GM06990 (cell line): ENCODE measurements around the gene ZFP14.
"Not testable (repeated sequence)": the region's sequence is repeated elsewhere in the genome, so short reads cannot be mapped to it uniquely, and the experiment has no call there.

Source experiments
- DNase-seq: peaks from one replicate; pipeline ENCODE4 v3.0.0-alpha.2; 2011; ENCODE audit not compliant: insufficient read length; ENCODE audit errors: extremely low read depth
- H3K27me3 ChIP-seq: replicated peaks from 2 replicates; pipeline ENCODE4 v1.6.0; 2011; ENCODE audit warnings: low read length; ENCODE audit not compliant: control insufficient read depth, insufficient read depth
- H3K36me3 ChIP-seq: 2 replicates; pipeline ENCODE4 v1.5.1; 2011; ENCODE audit warnings: low read length; ENCODE audit not compliant: control insufficient read depth, insufficient read depth
- H3K4me3 ChIP-seq: replicated peaks from 2 replicates; pipeline ENCODE4 v1.5.1; 2011; ENCODE audit warnings: low read depth, mild to moderate bottlenecking, control low read depth, low read length
- CTCF ChIP-seq: IDR thresholded peaks from 2 replicates; pipeline ENCODE4 v1.5.1; 2011; ENCODE audit warnings: low read length, control low read depth, mild to moderate bottlenecking, inconsistent platforms; ENCODE audit not compliant: insufficient read depth, poor library complexity, severe bottlenecking

ZFP14 gene

GRCh38 chr19:36363845-36364244 is 15.2 kb downstream of the ZFP14 start:
- no peaks in the 10 kb centered on the region for H3K27me3 ChIP-seq
- peaks cover 10% of the 10 kb centered on the region for H3K36me3 ChIP-seq
- no peak for DNase-seq
- TF ChIP-seq CTCF = no peak
- H3K4me3 ChIP-seq = no peak overlapping the region

GRCh38 chr19:36340786-36341372 is 38.1 kb downstream of the ZFP14 start:
- no peak overlapping the region for H3K4me3 ChIP-seq
- no peak for TF ChIP-seq CTCF
- no peak for DNase-seq
- no peaks in the 10 kb centered on the region for H3K36me3 ChIP-seq
- no peaks in the 10 kb centered on the region for H3K27me3 ChIP-seq

- Histone ChIP-seq H3K36me3 (peaks cover 8% of the 10 kb centered on the region), H3K27me3 (no peaks in the 10 kb centered on the region), H3K4me3 (peak overlapping the region; percentile 85)
- TF ChIP-seq CTCF = no peak
- peak; percentile 87 for DNase-seq
Measured at GRCh38 chr19:36331353-36332228, 47.4 kb downstream of the ZFP14 start.

- no peak for DNase-seq
- Histone ChIP-seq H3K27me3 (no peaks in the 10 kb centered on the region), H3K4me3 (no peak overlapping the region), H3K36me3 (peaks cover 9% of the 10 kb centered on the region)
- TF ChIP-seq CTCF = no peak
Measured at GRCh38 chr19:36330216-36330615, 48.8 kb downstream of the ZFP14 start.

- DNase-seq, H3K36me3 ChIP-seq, H3K27me3 ChIP-seq, H3K4me3 ChIP-seq: not testable (repeated sequence)
Measured at GRCh38 chr19:36329534-36329933, 49.5 kb downstream of the ZFP14 start.

GRCh38 chr19:36326649-36327048 is 52.4 kb downstream of the ZFP14 start:
- H3K36me3 ChIP-seq, H3K4me3 ChIP-seq: not testable (repeated sequence)

GRCh38 chr19:36315164-36315563 is 63.8 kb downstream of the ZFP14 start:
- not testable (repeated sequence) for H3K4me3 ChIP-seq, H3K36me3 ChIP-seq, H3K27me3 ChIP-seq, DNase-seq

More at GRCh38 chr19:36326649-36327048, 52.4 kb downstream of the ZFP14 start:
- not testable (repeated sequence) for DNase-seq, H3K27me3 ChIP-seq

GRCh38 chr19:36314053-36314452 is 64.9 kb downstream of the ZFP14 start:
- H3K4me3 ChIP-seq, DNase-seq, H3K27me3 ChIP-seq: not testable (repeated sequence)

GRCh38 chr19:36311098-36311760 is 67.8 kb downstream of the ZFP14 start:
- not testable (repeated sequence) for H3K36me3 ChIP-seq, H3K4me3 ChIP-seq, DNase-seq, H3K27me3 ChIP-seq

More at GRCh38 chr19:36314053-36314452, 64.9 kb downstream of the ZFP14 start:
- not testable (repeated sequence) for H3K36me3 ChIP-seq

GRCh38 chr19:36310416-36310990 is 68.5 kb downstream of the ZFP14 start:
- not testable (repeated sequence) for H3K27me3 ChIP-seq, H3K4me3 ChIP-seq, DNase-seq, H3K36me3 ChIP-seq
